Colon (tissue), 2 donors: ENCODE measurements around the gene PDRG1.

ENCODE experiments used
- FAIRE-seq: peaks from 2 replicates; lab custom pipeline; 2012; peaks lifted over from hg19 to GRCh38; lab: Jason Lieb, UNC
- donor health status: control.
- donor health status: control.

Gene PDRG1

GRCh38 chr20:31907046-31907445 is 44.8 kb downstream of the PDRG1 start:
- FAIRE-seq: no peak

- no peak for FAIRE-seq
Measured at GRCh38 chr20:31906001-31906400, 45.8 kb downstream of the PDRG1 start.

- no peak for FAIRE-seq
Measured at GRCh38 chr20:31903627-31904386, 48.0 kb downstream of the PDRG1 start.

GRCh38 chr20:31901615-31902014 is 50.2 kb downstream of the PDRG1 start:
- no peak for FAIRE-seq

GRCh38 chr20:31897541-31897940 is 54.3 kb downstream of the PDRG1 start:
- no peak for FAIRE-seq

GRCh38 chr20:31896049-31896448 is 55.8 kb downstream of the PDRG1 start:
- FAIRE-seq: no peak

GRCh38 chr20:31894980-31895675 is 56.7 kb downstream of the PDRG1 start:
- no peak for FAIRE-seq
